A673 (cell line): ENCODE measurements around the gene PCDHGA5.
"Not testable (repeated sequence)": the region's sequence is repeated elsewhere in the genome, so short reads cannot be mapped to it uniquely, and the experiment has no call there.

ENCODE experiments used
- CTCF ChIP-seq: fragments of 300-800, 200-600 bp; sonication (generic); conservative IDR thresholded peaks from 2 replicates; pipeline ENCODE4 v1.5.1; 2017; ENCODE audit warnings: low read depth, mild to moderate bottlenecking, antibody characterized with exemption, low read length, moderate library complexity, mixed read lengths
- EZH2 ChIP-seq: fragments of 200-600 bp; sonication (generic); IDR thresholded peaks from 2 replicates; pipeline ENCODE4 v1.6.1; 2017; ENCODE audit warnings: borderline replicate concordance, low read depth, mild to moderate bottlenecking, mixed read lengths, antibody characterized with exemption, low read length; ENCODE audit not compliant: poor library complexity, severe bottlenecking

- TF ChIP-seq CTCF, EZH2: not testable (repeated sequence)
These were observed 23.1 kb upstream of the PCDHGA5 start for GRCh38 chr5:141340781-141341354.
